ENCODE measurements around the gene PRDX3.
A peak's percentile ranks its signal among the peaks of the same experiment; 100 is the strongest.
"Not testable (repeated sequence)": the region's sequence is repeated elsewhere in the genome, so short reads cannot be mapped to it uniquely, and the experiment has no call there.

PRDX3 gene

GRCh38 chr10:119205894-119206602 is 27.4 kb upstream of the PRDX3 start:
- DNase-seq, result peak; percentile 15

GRCh38 chr10:119203006-119203405 is 24.4 kb upstream of the PRDX3 start:
- DNase-seq, result peak; percentile 51

- no peak for DNase-seq
Observed at GRCh38 chr10:119201233-119201632, 22.6 kb upstream of the PRDX3 start.

- peak; percentile 68 for DNase-seq
Observed at GRCh38 chr10:119199231-119199992, 20.8 kb upstream of the PRDX3 start.

- DNase-seq, result no peak
Observed at GRCh38 chr10:119198438-119198837, 19.8 kb upstream of the PRDX3 start.

GRCh38 chr10:119197921-119198320 is 19.3 kb upstream of the PRDX3 start:
- DNase-seq, result no peak

GRCh38 chr10:119191881-119192280 is 13.3 kb upstream of the PRDX3 start:
- no peak for DNase-seq

GRCh38 chr10:119190954-119191785 is 12.6 kb upstream of the PRDX3 start:
- DNase-seq, result no peak

GRCh38 chr10:119190353-119190752 is 11.7 kb upstream of the PRDX3 start:
- DNase-seq, result no peak

- no peak for DNase-seq
Observed at GRCh38 chr10:119189811-119190282, 11.2 kb upstream of the PRDX3 start.

- no peak for DNase-seq
Observed at GRCh38 chr10:119183664-119184412, 5.2 kb upstream of the PRDX3 start.

GRCh38 chr10:119180850-119181400 is 2.3 kb upstream of the PRDX3 start:
- not testable (repeated sequence) for DNase-seq

GRCh38 chr10:119177708-119178371 is 772 bp downstream of the PRDX3 start:
- DNase-seq, result no peak

- no peak for DNase-seq
Observed at GRCh38 chr10:119176166-119176565, 2.4 kb downstream of the PRDX3 start.

- DNase-seq, result no peak
Observed at GRCh38 chr10:119174109-119174508, 4.5 kb downstream of the PRDX3 start.

GRCh38 chr10:119167041-119167440 is 11.6 kb downstream of the PRDX3 start:
- DNase-seq, result no peak

GRCh38 chr10:119166564-119166963 is 12.0 kb downstream of the PRDX3 start:
- no peak for DNase-seq

- DNase-seq, result no peak
Observed at GRCh38 chr10:119166118-119166500, 12.5 kb downstream of the PRDX3 start.

GRCh38 chr10:119165171-119166117 is 13.2 kb downstream of the PRDX3 start, which contains the start of gene SFXN4:
SFXN4 (minus strand) TSS chr10:119165714; CDS start chr10:119165647, 67 bp downstream.
- peak; percentile 80 for DNase-seq

GRCh38 chr10:119162452-119163092 is 16.0 kb downstream of the PRDX3 start:
- DNase-seq, result no peak

All from NCI-H69 (cell line).